HG03175 (cell line): ENCODE measurements around the gene ID3.
"Not testable (repeated sequence)": the region's sequence is repeated elsewhere in the genome, so short reads cannot be mapped to it uniquely, and the experiment has no call there.

Experiments
- ATAC-seq: cut with Tn5 transposase; IDR thresholded peaks from one replicate; pipeline ENCODE4 v1.9.1; 2021; ENCODE audit warnings: mild to moderate bottlenecking, moderate library complexity; ENCODE audit not compliant: unreplicated experiment

Gene ID3

DNA sequence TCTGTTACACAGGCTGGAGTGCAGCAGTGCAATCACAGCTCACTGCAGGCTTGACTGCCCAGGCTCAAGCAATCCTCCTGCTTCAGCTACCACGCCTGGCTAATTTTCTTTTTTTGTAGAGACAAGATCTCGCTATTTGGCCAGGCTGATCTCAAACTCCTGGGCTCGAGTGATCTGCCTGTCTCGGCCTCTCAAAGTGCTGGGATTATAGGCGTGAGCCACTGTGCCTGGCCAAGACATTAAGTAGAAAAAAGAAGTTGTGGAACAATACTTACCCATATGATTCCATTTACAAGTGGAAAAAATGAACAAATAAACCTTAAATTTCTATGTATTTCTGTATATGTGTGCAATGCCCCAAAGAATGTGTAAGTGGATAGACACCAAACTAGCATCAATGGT is 30.3 kb upstream of the ID3 start:
- no peak for ATAC-seq

GRCh38 chr1:23588749-23589548 is 29.6 kb upstream of the ID3 start:
- ATAC-seq = no peak

DNA sequence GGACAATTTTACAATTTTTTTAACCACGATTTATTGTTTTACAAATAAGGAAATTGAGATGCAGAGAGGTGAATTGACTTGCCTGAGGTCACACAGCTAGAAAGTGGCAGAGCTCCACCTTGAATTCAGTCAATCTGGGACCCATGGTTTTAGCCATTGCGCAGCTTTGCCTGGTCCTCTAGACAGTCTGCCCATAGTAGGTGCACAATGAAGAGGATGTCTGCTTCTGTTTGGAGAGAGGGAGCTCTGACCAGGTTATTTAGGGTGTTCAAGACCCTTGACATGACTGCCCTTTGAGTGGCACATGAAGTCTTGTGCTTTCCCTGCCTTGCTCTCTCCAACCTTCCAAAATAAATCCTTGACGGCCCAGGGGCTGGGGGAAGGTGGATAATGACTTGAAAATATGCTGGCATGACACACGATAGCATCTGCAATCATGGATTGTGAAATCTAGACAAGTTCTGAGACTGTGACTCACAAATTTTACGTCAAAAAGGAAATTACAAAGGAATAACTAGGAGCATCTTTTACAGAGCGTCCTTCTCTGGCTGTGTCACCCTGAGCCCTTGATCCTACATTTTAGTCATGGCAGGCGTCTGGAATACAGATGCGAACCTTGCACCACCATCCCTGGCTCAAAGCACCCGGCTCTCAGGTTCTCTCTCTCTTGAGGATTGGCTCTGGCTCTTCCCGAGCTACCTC is 26.2 kb upstream of the ID3 start:
- no peak for ATAC-seq

DNA sequence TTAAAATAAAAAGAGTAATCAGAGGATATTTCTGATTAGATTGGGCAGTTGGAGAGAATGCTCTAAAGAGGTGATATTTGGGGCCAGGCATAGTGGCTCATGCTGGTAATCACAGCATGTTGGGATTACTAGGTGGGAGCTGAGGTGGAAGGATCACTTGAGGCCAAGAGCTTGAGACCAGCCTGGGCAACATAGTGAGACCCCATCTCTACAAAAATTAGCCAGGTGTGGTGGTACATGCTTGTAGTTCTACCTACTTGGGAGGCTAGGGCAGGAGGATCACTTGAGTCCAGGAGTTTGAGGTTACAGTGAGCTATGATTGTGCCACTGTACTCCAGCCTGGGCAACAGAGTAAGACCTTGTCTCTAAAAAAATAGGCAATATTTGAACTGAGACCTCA is 24.4 kb upstream of the ID3 start:
- not testable (repeated sequence) for ATAC-seq

- no peak for ATAC-seq
Measured at GRCh38 chr1:23582820-23583219, 23.5 kb upstream of the ID3 start.

GRCh38 chr1:23581219-23581618 is 21.9 kb upstream of the ID3 start:
- no peak for ATAC-seq

GRCh38 chr1:23578997-23579363 is 19.7 kb upstream of the ID3 start:
- ATAC-seq = no peak

DNA sequence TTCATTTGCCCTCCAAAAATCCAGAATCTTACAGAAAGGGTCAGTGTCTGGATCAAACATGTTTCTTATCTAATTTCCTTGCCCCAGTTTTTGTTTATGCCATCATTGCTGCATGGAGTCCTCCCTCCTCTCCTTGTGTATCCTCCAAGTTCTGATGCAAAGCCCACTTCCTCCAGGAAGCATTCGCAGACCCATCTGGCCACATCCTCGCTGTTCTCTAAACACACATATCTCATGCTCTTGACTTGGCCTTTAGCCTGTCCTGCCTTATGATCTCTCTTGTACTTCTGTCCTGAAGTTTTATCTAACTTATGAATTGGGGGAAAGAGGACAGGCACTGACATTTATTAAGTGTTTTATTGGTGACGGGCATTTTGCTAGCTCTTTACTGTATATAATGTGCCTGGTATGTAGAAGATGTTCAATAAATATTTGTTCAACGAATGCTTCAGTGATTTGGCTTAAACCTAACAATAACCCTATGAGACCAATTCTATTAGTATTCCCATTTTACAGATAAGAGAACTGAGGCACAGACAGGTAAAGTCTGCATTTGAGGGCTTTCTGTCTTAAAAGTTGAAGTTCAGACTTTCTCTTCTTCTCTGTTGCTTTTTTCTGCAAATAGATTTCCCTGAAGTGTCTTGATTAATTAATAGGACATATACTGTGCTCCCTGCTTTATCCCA is 19.2 kb upstream of the ID3 start:
- ATAC-seq = no peak

DNA sequence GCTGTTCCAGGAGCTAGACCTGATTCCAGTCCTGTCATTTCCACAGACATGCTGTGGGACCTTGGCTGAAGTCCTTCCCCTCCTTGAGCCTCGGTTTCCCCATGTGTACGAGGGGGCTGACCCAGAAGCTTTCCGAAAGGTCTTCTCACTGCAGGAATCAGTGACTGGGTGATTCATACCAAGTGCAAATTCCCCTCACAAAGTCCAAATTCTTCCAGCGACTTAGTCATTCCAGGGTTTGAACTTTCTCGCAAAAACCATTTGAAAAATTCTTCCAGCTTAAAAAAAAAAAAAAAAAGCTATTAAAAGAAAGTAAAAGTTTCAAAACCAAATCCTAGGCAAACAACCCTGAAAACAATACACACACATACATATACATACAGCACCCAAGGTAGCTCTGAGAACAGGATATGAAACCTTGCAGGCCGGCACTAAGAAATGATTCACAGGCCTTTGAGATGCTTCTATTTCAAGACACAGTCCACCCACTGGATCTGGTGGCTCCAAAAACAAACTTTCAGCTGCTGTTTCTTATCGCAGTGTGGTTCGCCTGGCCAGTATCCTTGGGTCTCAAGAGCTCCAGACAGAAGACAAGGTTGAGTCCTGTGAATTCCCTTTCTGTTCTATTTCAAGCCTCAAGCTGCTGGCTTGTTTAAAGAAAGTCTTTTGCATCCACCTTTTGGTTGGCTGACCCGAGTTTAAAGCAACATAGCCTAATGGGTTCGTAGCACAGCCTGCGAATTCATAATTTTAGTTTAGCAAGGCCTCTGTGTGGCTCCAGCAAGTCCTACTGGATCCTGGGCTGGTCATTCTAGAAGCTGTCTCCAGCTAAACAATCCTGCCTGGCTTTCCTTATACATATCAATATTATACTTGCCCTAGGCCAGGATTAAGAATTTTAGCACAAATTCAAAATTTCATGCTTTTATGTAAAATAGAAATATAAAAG is 18.0 kb upstream of the ID3 start:
- ATAC-seq = peak; percentile 82

DNA sequence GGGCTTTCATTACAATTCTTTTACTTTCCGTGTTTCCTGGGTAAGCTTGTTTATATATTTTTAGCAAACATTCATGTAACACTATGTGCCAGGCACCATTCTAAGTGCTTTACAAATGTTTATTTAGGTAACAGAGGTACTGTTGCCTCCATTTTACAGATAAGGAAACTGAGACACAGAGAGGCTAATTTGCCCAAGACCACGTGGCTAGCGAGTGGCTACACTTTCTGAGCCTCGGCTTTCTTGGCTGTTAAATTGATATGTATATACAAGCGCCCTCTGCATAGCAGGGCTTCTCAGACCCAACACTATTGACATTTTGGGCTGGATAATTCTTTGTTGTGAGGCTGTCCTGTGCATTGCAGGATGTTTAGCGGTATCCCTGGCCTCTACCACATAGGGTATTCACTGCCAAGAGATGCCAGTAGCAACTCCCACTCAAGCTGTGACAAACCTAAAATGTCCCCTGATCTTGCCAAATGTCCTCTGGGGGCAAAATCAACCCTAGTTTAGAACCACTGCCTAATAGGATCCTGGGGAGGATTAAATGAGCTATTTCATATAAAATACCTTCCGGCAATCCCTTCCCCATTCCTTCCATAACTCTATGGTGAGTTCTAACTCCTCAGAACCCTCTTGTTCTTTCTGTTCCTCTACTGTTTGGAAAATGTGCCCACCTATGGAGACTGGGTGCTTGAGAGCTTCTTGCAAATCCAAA is 17.2 kb upstream of the ID3 start:
- peak; percentile 4 for ATAC-seq

- no peak for ATAC-seq
Measured at GRCh38 chr1:23575226-23575810, 16.0 kb upstream of the ID3 start.

DNA sequence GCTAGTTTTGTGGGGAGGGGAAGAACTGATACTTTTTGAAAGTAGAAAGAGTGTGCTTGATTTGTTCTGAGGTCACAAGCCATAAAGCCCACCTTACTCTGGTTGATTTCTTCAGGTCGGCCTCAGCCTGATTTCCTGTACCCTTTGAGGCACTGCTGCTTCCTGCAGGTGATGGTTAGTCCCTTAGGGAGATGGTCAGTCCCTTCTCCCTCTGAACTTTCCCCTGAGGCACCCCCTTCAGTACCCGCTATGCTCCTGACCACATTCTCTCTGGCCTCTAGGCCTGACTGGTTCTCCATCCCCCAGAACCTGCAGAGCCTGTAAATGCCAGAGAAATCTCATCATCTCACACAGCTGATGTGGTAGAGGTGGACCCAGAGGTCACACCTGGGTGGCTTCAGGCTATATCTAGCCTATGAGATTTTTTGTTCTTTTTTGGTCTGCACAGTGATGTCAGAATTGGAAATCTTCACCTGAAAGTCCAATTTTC is 15.0 kb upstream of the ID3 start:
- ATAC-seq = peak; percentile 46

DNA sequence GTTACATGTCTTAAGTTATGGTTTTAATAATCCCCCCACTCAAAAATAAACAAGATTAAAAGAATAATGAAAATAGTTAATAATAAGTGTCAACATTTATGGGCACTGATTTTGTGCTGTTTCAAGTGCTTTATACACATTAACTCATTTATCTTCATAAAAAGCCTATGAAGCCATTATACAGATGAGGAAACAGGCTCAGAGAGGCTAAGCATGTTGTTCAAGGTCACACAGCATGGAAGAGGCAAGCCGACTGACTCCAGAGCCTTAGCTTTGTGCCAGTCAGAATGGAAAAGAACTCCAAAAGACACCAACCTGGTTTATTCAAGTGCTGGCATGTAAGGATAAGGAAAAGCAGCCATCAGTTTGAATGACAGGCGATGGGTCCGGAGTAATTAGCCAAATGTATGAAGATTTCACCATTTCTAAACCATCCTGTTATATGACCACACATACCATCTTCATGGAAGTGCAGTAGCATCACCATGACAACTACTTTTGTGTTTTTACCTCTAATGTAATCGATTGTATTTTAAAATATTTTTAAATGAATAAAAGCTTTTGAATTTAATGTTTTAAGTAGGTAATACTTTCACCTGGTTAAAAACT is 14.4 kb upstream of the ID3 start:
- no peak for ATAC-seq

- ATAC-seq = no peak
Measured at GRCh38 chr1:23571465-23571864, 12.2 kb upstream of the ID3 start.

- no peak for ATAC-seq
Measured at GRCh38 chr1:23570001-23570691, 10.8 kb upstream of the ID3 start.

- no peak for ATAC-seq
Measured at GRCh38 chr1:23568608-23569383, 9.5 kb upstream of the ID3 start.

DNA sequence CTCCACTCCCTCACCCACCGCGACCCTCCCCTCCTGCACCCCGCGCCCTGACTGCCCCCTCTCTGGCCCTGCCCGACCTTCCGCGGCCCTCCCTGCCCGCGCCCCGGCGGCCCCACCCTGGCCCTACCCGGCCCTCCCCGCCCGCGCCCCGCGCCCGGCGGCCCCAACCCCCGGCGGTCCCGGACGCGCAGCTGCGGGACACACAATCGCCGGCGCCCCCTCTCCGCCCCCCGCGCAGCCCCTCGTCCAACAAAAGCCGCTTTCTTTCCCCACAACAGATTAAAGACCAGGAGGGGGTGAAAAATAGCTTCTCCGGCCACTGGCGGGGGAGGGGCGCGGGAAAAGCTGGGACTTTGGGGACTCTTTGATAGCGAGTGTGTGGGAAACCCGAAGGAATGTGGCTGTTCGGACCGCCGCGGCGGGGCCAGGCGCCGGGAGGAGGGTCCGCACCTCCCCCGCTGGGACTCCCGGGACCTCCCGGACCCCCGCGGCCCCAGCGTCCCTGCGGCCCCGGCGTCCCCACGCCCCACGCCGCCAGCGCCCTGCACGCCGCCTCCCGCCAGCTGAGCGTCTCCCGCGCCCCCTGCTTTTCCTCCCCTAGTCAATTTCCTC is 8.8 kb upstream of the ID3 start:
- no peak for ATAC-seq

- no peak for ATAC-seq
Measured at GRCh38 chr1:23567629-23567995, 8.3 kb upstream of the ID3 start.
